ENCODE data around the gene PDK4.

The PDK4 gene

DNA sequence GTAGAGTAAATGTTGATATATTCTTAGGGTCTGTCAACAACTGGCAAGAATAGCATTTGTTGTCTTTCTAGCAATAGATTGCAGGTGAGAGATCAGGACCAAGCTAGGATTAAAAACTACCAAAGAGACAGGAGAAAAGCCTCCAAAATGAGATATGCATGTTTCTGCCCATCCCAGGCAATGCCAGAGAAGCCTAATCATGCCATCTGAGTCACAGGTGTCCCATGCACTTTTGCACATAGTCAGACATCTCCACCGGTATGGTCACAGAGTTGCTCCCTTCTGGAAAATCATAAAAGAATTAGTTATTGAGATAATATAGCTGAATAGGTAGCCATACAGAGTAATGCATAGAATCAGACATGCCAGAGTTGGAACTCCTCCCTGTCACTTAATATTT, 50.6 kb downstream of the PDK4 start:
- TF ChIP-seq FOXP2 (optimal IDR thresholded peaks at IDR 0.05; ENCODE audit: borderline replicate concordance, extremely low read depth, extremely low read length, insufficient read depth) (no peak), SIN3A (IDR thresholded peaks at IDR 0.05; ENCODE audit: borderline replicate concordance, insufficient read depth, low read length) (no peak), TAF1 (IDR thresholded peaks at IDR 0.05; ENCODE audit: borderline replicate concordance, insufficient read depth, low read length) (no peak), POLR2AphosphoS5 (IDR thresholded peaks at IDR 0.05; ENCODE audit: low read depth, low read length) (no peak)
- TF ChIP-seq, protein P1, sequence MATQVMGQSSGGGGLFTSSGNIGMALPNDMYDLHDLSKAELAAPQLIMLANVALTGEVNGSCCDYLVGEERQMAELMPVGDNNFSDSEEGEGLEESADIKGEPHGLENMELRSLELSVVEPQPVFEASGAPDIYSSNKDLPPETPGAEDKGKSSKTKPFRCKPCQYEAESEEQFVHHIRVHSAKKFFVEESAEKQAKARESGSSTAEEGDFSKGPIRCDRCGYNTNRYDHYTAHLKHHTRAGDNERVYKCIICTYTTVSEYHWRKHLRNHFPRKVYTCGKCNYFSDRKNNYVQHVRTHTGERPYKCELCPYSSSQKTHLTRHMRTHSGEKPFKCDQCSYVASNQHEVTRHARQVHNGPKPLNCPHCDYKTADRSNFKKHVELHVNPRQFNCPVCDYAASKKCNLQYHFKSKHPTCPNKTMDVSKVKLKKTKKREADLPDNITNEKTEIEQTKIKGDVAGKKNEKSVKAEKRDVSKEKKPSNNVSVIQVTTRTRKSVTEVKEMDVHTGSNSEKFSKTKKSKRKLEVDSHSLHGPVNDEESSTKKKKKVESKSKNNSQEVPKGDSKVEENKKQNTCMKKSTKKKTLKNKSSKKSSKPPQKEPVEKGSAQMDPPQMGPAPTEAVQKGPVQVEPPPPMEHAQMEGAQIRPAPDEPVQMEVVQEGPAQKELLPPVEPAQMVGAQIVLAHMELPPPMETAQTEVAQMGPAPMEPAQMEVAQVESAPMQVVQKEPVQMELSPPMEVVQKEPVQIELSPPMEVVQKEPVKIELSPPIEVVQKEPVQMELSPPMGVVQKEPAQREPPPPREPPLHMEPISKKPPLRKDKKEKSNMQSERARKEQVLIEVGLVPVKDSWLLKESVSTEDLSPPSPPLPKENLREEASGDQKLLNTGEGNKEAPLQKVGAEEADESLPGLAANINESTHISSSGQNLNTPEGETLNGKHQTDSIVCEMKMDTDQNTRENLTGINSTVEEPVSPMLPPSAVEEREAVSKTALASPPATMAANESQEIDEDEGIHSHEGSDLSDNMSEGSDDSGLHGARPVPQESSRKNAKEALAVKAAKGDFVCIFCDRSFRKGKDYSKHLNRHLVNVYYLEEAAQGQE (IDR thresholded peaks at IDR 0.05; ENCODE audit: insufficient read depth in 1 of 2, low read depth in 2 of 2, low read length in 2 of 2), result no peak

DNA sequence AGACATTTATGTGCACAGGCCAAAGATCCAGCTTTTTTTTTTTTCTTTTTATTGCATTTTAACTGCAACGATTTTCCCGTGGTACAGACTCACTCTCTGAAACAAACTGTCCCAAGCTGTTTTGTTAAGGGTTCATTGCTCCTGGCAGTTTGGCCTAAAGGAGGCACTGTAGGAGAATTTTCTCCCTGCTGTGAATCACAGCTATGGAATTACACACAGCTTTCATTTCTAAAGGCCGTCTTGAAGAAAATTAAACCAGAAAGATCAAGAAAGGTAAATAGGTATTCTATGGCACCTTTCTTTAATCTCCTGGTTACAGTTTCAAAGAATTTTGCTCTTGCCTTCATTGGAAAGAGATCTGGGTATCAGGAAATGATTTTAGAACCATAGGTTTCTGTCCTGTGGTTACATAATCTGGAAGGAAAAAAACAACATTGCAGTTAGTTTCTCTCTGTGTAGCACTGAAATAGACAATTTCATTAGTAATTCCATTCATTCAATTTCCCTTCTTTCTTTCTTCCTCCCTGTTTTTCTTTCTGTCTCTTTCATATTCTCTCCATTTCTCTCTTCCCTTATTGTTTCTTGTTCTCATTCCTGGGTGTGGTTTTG, 51.2 kb downstream of the PDK4 start:
- TF ChIP-seq TAF1 (IDR thresholded peaks at IDR 0.05; ENCODE audit: borderline replicate concordance, insufficient read depth, low read length), result no peak
- no peak for TF ChIP-seq POLR2AphosphoS5 (IDR thresholded peaks at IDR 0.05; ENCODE audit: low read depth, low read length)
- TF ChIP-seq, protein P1 (IDR thresholded peaks at IDR 0.05; ENCODE audit: insufficient read depth in 1 of 2, low read depth in 2 of 2, low read length in 2 of 2), result no peak
- TF ChIP-seq SIN3A (IDR thresholded peaks at IDR 0.05; ENCODE audit: borderline replicate concordance, insufficient read depth, low read length), result no peak

DNA sequence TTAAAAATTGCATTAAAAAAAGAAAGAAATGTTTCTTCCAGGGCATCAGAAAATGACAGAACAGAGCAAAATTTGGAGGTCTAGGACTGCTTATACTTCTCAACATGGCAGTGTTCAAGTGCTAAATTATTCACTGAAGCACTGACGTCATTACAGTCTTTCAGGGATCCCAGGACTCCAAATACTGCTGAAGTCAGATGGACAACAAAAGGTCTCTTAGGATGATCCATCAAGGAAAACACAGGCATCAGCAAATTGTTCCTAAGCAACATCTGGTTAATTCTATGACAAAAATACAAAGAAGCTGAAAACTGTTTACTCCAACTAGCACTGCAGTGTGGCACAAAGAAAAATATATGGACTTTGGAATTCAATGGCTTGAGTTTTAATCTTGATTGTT, 52.1 kb downstream of the PDK4 start:
- no peak for TF ChIP-seq FOXP2 (optimal IDR thresholded peaks at IDR 0.05; ENCODE audit: borderline replicate concordance, extremely low read depth, extremely low read length, insufficient read depth)
- TF ChIP-seq POLR2AphosphoS5 (IDR thresholded peaks at IDR 0.05; ENCODE audit: low read depth, low read length), result no peak
- TF ChIP-seq, protein P1 (IDR thresholded peaks at IDR 0.05; ENCODE audit: insufficient read depth in 1 of 2, low read depth in 2 of 2, low read length in 2 of 2), result no peak
- TF ChIP-seq TAF1 (IDR thresholded peaks at IDR 0.05; ENCODE audit: borderline replicate concordance, insufficient read depth, low read length), result no peak
- TF ChIP-seq SIN3A (IDR thresholded peaks at IDR 0.05; ENCODE audit: borderline replicate concordance, insufficient read depth, low read length), result no peak

DNA sequence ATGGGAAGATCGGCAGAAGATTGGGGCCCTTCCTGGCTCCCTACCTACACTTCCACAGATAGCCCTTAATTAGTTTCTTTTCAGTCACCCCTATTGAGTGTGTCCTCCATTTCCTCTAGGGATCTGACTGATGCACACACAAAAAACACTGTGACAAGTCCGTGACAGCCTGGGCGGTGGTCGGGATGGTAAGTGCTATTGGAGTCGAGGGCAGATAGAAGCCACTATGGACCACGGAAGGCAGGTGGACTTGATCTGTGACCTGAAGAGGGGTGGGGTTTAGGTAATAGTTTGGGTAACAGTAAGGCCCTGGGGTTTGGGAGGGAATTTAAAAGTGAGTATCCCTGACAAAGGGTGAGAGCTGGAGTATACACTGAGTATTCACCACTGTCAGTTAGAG, 53.0 kb downstream of the PDK4 start:
- TF ChIP-seq, protein P1 (IDR thresholded peaks at IDR 0.05; ENCODE audit: insufficient read depth in 1 of 2, low read depth in 2 of 2, low read length in 2 of 2), result no peak
- TF ChIP-seq POLR2AphosphoS5 (IDR thresholded peaks at IDR 0.05; ENCODE audit: low read depth, low read length) (no peak), FOXP2 (optimal IDR thresholded peaks at IDR 0.05; ENCODE audit: borderline replicate concordance, extremely low read depth, extremely low read length, insufficient read depth) (no peak), TAF1 (IDR thresholded peaks at IDR 0.05; ENCODE audit: borderline replicate concordance, insufficient read depth, low read length) (no peak), SIN3A (IDR thresholded peaks at IDR 0.05; ENCODE audit: borderline replicate concordance, insufficient read depth, low read length) (no peak)

DNA sequence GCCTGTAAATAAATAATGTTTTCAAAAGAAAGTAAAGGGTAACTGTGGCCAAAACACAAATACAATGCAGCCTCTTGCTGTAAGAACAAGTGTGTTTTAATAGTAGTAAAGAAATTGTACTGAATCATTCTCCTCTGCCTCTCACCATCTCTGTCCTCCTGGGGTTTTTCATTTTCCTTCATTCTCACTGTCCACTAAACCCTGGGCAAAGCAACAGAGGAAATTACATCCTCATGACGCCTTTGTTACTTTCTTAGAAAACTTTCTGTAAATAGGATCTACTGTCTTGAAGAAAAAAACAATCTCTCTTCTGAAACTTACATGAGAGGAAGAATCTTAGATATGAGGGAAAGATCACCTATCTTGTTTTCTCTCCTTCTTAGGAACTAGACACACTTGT, 56.0 kb downstream of the PDK4 start:
- TF ChIP-seq TAF1 (IDR thresholded peaks at IDR 0.05; ENCODE audit: borderline replicate concordance, insufficient read depth, low read length), result no peak
- no peak for TF ChIP-seq POLR2AphosphoS5 (IDR thresholded peaks at IDR 0.05; ENCODE audit: low read depth, low read length)
- TF ChIP-seq, protein P1 (IDR thresholded peaks at IDR 0.05; ENCODE audit: insufficient read depth in 1 of 2, low read depth in 2 of 2, low read length in 2 of 2), result no peak
- no peak for TF ChIP-seq SIN3A (IDR thresholded peaks at IDR 0.05; ENCODE audit: borderline replicate concordance, insufficient read depth, low read length)
- no peak for TF ChIP-seq FOXP2 (optimal IDR thresholded peaks at IDR 0.05; ENCODE audit: borderline replicate concordance, extremely low read depth, extremely low read length, insufficient read depth)
